ENCODE results near the gene TRPM4.
"Not testable (repeated sequence)": the region's sequence is repeated elsewhere in the genome, so short reads cannot be mapped to it uniquely, and the experiment has no call there.

TRPM4 gene

DNA sequence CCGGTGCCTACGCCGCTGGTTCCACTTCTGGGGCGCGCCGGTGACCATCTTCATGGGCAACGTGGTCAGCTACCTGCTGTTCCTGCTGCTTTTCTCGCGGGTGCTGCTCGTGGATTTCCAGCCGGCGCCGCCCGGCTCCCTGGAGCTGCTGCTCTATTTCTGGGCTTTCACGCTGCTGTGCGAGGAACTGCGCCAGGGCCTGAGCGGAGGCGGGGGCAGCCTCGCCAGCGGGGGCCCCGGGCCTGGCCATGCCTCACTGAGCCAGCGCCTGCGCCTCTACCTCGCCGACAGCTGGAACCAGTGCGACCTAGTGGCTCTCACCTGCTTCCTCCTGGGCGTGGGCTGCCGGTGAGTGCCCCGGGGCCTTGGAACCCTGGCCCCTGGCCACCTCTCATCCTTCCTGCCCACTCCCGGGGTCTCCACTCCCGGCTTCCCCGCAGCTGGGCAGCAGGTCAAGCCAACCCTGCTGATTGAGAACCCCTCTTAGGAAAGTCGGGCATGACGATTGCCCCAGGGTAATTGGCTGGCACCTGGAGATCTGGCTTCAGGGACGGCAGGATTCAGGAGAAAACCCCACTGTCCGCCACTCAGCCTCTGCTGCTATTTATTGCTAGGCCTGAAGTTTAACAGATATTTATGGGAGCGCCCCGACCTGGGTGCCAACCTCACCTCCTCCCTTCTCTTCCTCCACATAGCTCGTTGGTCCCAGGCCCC is 39.1 kb downstream of the TRPM4 start:
- no peak for DNase-seq

DNA sequence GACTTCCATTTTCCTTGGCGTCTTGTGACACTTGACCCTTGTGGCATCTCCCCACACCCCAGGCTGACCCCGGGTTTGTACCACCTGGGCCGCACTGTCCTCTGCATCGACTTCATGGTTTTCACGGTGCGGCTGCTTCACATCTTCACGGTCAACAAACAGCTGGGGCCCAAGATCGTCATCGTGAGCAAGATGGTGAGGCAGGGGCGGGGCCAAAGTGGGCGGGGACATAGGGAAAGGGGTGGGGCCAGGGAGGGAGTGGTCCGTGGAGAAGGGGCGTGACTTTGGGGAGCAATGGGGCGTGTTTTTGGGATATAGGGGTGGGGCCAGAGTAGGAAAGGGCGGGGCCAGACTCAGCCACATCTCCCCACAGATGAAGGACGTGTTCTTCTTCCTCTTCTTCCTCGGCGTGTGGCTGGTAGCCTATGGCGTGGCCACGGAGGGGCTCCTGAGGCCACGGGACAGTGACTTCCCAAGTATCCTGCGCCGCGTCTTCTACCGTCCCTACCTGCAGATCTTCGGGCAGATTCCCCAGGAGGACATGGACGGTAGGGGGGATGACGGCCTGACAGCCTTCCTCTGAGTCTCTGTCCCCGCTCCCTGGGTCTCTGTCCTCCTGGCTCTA is 42.8 kb downstream of the TRPM4 start:
- DNase-seq, result no peak

DNA sequence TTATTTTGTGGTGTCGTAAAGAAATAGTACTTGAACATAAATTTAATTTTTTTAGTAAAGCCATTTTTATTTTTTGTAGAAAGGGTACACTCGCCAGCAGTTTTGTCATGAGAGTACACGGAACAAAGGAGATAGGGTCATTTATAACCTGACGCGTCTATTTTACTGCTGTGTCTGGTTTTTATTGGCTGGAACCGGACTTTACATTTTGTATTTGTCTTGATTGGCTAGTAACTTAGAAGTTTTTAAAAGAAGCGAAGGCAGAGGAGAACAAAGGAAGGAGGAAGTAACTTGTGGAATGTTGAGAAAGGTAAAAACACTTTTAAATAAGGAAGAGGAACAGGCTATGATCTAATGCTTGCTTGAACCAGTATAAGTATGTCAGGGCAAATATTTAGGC is 43.5 kb downstream of the TRPM4 start:
- DNase-seq, result no peak

DNA sequence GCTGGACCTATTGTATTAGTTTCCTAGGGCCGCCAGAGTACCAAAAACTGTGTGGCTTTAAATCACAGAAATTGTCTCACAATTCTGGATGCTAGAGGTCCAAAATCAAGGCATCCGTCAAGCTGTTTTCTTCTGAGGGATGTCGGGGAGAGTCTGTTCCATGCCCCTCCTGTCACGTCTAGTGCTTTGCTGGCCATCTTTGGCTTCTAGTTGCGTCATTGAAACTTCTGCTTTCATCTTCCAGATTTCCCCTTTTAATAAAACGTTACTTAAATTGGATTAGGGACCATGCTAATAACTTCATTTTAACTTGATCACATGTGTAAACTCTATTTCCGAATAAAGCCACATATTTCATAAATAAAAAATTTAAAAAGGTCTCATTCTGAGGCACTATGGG is 47.5 kb downstream of the TRPM4 start:
- DNase-seq, result no peak

DNA sequence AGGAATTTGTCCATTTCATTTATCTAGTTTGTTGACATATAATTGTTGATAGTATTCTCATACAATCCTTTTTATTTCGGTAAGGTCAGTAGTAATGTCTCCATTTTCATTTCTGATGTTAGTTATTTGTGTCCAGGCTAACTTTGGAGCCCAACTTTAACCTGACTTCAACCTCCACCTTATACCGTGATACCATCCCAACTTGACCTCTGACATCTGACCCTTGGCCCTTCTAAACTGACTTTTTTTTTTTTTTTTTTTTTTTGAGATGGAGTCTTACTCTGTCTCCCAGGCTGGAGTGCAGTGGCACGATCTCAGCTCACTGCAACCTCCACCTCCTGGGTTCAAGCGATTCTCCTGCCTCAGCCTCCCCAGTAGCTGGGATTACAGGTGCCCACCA is 51.9 kb downstream of the TRPM4 start:
- DNase-seq, result not testable (repeated sequence)

DNA sequence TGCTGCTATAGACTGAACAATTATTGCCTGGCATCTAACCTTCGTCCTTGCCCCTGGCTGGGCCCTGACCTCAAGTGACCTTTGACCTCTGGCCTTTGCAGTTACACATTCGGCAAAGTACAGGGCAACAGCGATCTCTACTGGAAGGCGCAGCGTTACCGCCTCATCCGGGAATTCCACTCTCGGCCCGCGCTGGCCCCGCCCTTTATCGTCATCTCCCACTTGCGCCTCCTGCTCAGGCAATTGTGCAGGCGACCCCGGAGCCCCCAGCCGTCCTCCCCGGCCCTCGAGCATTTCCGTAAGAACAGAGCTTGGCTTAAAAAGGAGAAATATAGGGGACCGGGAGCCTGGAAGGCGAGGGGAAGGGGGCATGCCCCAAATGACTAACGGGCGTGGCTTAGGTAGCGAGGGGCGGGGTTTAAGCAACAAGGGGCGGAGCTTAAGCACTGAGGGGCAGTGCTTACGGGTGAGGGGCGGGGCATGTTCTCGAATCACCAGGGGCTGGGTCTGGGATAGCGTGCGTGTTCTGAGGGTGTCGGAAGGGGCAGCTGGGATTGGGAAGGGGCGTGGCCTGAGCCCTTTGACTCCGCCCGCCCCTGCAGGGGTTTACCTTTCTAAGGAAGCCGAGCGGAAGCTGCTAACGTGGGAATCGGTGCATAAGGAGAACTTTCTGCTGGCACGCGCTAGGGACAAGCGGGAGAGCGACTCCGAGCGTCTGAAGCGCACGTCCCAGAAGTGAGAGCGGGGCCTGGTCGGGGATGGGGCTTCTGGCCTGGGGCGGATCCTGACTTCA is 52.7 kb downstream of the TRPM4 start:
- DNase-seq, result no peak

DNA sequence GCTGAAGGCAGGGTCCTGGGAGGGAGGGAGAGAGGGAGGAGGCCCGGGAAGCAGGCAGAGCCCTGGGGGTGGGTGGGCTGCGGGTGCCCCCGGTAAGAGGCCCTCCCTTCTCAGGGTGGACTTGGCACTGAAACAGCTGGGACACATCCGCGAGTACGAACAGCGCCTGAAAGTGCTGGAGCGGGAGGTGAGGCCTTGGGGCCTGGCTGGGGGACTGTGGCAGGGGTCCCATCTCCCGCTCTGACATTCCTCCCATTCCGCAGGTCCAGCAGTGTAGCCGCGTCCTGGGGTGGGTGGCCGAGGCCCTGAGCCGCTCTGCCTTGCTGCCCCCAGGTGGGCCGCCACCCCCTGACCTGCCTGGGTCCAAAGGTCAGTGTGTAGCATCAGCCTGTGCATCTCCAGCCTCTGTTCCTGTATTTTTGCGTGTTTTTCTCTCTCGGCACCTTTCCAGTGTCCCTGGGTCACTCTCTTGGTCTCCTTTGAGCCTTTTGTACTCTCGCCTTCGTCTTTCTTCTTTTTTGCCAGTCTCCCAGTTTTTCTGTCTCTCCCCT is 53.4 kb downstream of the TRPM4 start:
- DNase-seq, result no peak

DNA sequence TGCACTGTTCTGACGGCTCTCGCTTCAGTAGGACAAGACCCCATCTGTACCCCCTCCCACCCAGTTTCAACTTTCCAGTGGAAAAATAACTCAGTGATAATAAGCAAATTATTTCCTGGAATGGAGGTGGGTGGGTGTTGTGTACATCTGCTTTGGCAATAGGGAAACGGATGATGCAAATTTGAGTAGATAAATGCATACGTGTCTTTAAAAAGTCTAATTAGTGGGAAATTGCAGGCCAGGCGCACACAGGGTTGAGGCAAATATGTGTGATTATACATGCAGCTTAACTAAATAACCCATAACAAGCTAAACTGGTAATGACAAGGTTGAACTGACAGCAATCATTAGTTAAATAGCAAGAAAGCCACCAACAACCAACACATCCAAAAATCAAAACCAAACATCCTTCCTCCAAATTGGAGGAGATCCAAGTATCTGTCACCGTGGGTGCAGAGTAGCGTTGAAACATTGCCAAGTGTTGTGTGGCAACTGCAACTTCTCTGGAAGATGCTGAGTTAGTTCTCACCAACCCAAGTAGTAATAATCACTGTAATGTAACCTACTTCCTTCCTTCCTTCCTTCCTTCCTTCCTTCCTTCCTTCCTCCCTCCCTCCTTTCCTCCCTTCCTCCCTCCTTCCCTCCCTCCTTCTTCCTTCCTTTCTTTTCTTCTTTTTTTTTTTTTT is 54.6 kb downstream of the TRPM4 start:
- no peak for DNase-seq

DNA sequence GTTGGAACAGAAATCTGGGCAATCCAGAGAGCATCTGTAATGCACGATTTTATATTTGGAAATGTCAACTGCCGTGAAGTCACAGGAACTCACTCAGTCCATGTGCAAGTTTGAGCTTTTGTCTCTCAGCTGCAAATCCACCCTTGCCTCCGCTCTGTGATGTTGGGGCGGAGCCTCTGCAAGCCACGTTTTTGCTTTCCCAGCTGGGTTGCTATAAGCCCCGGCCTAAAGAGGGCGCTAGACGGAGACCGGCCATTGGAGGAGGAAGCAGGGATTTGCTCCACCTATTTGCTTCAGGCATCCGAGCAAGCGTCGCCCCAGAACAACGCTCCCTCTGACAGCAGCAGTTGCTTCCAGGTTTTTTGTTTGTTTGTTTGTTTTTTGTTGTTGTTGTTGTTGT is 56.2 kb downstream of the TRPM4 start:
- DNase-seq, result no peak

DNA sequence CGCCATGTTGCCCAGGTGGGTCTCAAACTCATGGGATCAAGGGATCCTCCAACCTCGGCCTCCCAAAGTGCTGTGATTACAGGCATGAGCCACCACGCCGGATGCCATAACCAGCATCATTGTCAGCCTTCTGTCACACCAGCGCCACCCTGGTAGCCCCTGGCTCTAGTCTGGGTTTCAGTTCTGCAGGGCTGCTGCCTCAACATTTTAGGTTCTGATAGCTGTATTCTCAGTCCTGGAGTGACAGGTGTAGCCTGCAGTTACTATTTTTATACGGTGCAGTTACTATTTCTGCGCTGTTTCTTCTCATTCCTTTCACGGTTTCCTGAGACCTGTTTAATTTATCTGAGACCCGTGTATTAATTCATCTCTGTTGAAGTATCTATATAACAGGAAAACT is 57.1 kb downstream of the TRPM4 start:
- no peak for DNase-seq

DNA sequence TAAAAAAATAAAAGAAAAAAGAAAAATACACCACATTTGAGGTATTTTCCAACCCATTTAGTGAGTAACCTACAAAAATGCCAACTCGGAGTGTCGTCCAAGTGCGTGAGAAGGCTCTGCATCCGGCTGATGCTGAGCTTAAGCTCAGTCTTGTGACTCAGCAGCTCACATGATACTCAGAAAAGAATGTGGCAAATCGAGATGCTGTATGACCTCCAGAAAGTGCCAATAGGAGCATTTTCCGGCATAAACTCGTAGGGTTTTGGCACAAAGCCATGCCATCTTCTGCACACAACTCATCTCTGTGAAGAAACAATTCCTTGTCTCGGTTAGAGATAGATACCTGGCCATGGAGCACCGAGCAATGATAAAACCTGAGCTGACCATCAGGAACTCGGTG is 58.5 kb downstream of the TRPM4 start:
- no peak for DNase-seq

DNA sequence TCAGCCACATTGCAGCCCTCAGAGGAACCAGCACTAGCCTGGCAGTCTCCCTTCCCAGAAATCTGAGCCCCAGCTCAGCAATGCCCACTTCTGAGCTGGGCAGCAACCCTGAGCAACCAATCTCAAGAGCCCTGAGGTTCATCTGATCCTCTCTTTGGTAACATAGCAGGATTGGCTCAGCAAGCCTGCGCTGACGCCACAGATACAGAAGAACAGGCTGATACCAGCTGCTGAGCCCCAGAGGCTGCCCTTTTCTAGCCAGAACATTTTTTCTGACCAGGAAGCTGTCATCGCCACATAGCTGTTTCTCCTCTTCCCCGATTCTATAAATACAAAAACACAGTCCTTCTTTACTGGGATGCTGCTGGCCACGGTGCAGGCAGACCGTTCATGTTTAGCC is 59.8 kb downstream of the TRPM4 start:
- DNase-seq, result no peak

DNA sequence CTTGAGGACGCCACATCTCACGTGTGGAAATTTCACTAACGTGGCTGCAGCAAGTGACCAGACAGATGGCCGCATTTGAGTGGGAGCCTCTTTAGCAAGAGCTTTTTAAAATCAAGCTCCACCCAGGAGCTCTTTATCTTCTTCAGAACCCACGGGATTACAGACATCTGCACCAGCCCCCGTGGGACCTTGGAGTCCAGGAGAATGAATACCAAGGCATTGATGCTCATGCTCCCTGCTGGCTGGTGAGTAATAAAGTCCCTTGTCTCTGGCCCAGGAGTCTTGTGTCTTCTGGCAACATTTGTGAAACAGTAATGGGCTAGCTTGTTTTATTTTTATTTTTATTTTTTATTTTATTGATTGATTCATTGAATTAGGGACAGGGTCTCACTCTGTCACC is 64.4 kb downstream of the TRPM4 start:
- no peak for DNase-seq

DNA sequence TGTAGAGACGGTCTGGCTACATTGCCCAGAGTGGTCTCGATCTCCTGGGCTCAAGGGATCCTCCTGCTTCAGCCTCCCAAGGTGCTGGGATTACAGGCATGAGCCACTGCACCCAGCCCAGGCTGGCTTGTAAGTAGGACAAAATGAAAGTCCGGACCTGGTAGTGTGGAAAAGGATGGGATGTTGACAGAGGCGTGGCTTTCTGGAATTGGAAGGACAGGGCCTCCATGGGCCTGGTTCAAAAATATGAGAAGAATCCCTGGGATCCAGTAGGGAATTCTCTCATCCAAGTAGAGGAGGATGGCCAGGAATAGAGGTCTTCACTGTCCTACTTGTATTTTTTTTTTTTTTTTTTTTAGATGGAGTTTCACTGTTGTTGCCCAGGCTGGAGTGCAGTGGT is 64.9 kb downstream of the TRPM4 start:
- DNase-seq, result no peak

DNA sequence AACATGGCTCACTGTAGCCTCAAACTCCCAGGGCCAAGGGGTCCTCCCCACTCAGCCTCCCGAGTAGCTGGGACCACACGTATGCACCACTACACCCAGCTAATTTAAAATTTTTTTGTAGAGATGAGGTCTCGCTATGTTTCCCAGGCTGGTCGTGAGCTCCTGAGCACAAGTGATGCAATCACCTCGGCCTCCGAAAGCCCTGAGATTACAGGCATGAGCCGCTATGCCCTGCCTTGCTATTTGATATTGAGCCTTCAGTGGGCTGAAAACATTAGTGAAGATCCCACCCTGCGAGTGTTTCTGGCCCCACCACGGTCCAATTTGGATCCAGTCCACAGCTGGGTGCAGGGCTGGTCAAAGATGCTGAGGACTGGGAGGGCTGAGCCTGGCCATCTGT is 65.9 kb downstream of the TRPM4 start:
- DNase-seq, result no peak

DNA sequence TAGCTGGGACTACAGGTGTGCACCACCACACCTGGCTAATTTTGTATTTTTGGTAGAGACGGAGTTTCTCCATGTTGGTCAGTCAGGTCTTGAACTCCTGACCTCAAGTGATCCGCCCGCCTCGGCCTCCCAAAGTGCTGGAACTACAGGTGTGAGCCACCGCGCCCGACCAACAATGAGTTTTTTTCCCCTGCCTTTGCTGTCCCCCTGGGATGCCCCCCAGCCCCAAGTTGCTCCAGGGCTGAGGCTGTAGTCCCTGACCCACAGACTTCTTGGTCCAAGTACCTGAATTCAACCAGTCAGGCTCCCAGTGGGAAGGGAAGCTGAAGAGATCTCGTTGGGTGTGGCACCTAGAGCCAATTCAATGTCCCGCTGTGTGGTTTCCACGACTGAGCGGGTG is 66.8 kb downstream of the TRPM4 start:
- DNase-seq, result not testable (repeated sequence)

DNA sequence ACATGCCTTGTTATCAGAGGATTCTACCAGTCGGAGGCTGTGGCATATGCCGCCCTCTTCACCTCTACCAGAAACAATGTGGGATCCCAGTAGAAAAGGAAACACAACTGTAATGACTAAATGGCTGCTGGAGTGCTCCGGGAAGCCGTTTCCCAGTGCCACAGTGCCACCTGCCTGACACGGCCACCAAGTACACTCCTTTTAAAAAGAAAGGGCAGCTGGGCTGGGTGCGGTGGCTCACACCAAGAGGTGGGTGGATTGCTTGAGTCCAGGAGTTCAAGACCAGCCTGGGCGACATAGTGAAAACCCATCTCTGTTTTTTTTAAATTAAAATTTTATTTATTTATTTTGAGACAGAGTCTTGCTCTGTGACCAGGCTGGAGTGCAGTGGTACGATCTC is 67.3 kb downstream of the TRPM4 start:
- peak; percentile 48 for DNase-seq

DNA sequence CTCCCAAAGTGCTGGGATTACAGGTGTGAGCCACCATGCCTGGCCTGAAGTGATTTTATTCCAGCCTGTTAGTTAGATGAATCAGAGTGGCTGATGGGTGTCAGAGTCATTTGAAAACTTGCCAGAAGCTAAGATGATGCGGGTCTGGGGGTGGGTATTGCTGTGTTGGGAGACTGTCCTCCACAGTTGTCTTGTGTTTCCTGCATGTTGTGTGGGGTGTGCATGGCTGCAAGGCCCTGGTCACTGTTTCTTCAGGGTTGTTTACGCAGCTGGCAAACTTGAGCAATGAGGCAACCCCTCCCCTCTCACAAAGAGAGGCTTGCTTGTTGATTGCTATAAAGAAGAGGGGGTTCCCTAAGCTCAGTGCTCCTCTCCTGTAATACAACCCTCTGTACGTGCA is 71.8 kb downstream of the TRPM4 start:
- no peak for DNase-seq

DNA sequence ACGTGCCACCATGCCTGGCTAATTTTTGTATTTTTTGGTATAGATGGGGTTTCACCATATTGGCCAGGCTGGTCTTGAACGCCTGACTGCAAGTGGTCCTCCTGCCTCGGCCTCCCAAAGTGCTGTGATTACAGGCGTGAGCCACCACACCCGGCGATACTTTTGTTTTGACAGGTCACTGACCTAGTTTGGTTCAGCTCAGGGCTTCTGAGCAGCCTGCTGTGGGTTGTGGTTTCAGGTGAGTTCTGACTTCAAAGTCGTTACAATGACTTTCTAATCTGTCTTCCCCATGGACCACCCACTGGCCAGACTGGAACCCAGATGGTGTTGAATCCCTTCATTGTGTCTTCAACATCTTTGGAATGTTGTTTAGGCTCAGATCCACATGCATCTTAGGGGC is 73.8 kb downstream of the TRPM4 start:
- no peak for DNase-seq

DNA sequence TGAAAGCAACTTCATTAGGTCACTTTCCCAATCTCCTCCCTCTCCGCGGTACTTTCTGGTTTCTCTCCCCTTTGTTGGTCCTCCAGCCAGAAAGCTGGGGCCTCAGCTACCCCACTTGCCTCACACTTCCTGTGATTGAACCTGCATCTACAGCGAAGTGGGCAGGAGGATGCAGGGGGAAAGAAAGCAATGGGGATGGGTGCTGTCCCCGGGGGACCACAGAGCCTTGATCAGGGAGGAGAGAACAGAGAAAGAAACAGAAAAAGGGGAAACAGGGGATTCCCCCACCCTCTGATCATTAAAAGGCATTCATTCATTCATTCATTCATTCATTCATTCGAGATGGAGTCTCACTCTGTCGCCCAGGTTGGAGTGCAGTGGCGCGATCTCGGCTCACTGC is 74.2 kb downstream of the TRPM4 start:
- no peak for DNase-seq

DNA sequence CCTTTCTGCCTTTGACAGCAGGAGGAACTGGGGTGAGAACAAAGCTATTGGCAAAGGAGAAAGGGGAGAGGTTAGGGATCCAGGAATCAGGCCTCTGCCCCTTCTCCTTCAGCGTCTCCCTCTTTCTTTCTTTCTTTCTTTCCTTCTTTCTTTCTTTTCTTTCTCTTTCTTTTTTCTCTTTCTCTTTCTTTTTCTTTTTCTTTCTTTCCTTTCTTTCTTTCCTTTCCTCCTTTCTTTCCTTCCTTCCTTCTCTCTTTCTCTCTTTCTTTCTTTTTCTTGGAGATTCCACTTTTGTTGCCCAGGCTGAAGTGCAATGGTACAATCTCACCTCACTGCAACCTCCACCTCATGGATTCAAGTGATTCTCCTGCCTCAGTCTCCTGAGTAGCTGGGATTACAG is 75.6 kb downstream of the TRPM4 start:
- no peak for DNase-seq

DNA sequence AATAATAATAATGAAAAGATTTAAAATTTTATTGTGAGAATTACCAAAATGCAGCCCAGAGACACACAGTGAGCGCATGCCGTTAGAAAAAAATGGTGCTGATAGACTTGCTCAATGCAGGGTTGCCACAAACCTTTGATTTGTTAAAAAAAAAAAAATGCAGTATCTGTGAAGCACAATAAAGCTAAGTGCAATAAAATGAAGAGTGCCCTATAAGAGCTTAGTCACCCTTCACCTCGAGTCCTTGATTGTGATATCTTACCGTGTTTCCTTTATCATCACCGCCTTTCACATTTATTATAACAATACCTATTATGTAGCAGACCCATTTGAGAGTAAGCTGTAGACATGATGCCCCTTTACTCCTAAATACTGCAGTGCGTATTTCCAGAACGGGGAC is 84.2 kb downstream of the TRPM4 start:
- no peak for DNase-seq

DNA sequence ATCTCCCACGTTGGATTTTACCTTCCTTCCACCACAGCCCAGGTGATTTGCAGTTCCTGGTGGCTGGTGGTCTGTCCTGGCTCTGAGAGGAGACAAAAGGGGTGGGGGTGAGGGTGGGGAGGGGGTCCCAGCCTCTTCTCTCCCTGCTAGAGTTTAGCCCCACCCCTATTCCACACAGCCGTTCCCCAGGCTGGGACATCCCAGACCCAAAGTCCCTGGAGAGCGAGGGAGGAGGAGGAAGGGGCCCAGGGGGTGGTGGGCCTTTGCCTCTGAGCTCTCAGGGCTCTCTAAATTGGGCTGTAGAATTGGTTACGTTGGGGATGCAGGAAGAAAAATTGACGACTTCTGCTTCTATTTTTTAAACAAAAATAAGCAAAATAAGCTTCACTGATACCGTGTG is 85.5 kb downstream of the TRPM4 start:
- DNase-seq, result no peak
